GM19240 (cell line): ENCODE results near the gene ATOSA.

Experiments used
- DNase-seq: peaks from one replicate; pipeline ENCODE4 v3.0.0; 2011; ENCODE audit warnings: low spot score; ENCODE audit not compliant: insufficient read length

ATOSA gene

DNA sequence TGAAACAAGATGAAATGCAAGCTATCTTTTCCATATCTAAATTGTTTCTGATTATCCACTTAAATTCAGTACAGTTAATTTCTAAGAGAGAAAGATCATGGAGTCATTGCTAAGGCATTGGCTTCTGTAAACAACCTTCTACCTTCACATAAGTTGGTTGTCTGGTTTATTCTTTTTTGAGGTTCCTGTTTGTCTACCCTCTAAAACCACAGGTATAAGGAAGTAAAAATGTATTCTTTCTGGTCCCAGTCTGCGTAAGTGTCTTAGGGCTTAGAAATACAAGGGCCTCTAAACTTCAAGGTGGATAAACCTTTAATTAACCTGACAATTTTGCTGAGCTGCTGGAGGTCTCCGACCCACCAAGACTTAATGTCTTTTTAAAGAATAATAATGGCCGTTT is 3.6 kb upstream of the ATOSA start:
- DNase-seq = no peak

DNA sequence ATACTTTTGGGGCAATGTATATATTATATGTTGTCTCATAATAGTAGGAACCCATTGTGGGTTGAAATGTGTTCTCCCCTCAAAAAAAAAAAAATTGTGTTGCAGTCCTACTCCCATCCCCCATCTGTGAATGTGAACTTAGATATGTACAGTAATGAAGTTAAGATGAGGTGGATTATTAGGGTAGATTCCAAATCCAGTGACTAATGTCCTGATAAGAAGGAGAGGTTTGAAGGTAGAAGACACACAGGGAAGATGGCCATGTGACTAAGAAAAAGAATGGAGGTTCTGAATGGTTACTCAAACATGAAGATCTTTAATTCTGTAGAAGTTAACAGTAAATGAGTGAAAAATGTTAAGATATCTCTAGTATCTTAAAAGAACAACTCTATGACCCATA is 3.0 kb upstream of the ATOSA start:
- no peak for DNase-seq

DNA sequence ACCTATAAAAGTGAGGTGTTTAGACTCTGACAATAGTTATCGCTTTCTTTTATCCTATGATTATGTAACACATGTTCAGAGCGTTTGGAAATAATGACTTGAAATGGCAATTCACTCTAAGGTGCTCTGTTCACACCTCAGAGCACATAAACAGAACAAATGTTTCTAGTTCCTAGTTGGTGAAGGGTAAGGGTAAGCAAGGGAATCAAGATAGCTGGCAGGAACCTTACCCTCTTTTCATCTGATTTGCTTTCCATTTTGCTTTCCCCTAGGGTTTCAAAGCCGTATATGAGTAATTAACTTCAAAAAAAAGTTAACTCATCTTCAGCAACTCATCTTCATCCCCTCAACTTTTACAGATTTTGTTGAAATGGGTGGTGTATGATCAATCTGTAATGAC is 2.3 kb upstream of the ATOSA start:
- DNase-seq = no peak

DNA sequence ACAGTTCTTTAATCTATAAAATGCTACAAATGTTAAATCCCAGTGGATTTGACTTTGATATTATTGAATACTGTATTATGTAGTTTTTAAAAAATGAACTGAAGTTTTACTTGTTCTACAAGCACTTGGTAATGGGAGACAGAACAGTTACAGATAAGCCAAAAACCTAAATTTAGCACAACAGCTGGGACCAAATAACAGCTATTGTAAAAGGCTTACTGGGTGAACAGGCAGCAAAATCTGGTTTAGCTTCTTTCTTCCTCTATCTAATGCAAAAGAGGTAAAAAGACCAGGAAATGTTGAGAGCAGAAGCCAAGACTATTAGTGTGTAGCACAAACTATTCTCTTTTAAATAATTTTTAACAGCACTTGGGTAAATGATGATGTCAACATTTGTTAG is 1.6 kb upstream of the ATOSA start:
- no peak for DNase-seq

DNA sequence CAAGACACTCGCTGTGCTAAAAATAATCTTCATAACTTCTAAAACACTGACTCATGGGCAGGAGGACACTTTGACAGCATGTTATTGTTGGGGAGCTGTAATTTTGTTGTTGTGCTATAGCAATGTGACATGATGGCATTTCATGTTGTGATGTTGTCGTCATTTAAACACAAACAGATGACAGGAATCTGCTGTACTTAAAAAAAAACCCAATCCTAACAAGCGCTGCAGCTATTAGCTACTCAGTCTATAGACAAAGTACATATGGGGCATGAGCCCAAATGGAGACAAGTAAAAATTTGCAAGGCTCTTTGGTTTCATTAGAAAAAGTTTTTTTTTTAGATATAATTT is 828 bp upstream of the ATOSA start:
- DNase-seq = no peak

DNA sequence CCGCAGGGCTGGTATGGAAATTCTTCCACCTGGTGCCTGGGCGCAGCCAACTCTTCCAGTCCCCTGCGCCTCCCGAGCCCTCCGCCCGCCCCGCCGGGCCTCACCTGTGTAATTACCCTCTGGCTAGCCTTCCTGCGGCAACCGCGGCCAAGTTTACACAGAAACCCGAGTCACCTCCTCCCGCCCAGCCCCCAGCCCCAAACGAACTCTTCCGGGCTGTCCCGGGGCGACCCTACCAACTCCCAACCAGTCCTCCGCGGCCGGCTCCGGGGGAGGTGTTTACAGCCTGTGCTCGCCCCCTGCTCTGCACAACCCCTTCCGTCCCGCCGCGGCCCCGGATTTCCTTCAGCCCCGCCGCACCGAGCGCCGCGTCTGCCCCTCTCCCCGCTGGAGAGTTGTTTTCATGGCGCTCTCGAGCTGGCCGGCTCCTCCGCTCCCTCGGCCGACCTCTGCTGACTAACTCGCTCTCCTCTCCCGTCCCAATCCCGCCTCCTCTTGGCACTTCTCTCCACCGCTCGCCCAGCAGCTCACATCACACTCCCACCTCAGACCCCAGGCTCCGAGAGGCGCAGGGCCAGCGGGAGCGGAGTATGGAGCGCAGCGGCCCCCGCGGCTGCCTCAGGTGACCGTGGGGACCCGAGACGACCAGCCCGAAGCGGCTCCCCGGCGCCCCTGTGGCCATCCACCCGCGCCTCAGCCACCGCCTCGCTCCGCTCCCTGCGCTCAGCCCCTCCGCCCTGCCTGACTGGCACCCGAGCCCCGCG is 538 bp downstream of the ATOSA start:
- no peak for DNase-seq

DNA sequence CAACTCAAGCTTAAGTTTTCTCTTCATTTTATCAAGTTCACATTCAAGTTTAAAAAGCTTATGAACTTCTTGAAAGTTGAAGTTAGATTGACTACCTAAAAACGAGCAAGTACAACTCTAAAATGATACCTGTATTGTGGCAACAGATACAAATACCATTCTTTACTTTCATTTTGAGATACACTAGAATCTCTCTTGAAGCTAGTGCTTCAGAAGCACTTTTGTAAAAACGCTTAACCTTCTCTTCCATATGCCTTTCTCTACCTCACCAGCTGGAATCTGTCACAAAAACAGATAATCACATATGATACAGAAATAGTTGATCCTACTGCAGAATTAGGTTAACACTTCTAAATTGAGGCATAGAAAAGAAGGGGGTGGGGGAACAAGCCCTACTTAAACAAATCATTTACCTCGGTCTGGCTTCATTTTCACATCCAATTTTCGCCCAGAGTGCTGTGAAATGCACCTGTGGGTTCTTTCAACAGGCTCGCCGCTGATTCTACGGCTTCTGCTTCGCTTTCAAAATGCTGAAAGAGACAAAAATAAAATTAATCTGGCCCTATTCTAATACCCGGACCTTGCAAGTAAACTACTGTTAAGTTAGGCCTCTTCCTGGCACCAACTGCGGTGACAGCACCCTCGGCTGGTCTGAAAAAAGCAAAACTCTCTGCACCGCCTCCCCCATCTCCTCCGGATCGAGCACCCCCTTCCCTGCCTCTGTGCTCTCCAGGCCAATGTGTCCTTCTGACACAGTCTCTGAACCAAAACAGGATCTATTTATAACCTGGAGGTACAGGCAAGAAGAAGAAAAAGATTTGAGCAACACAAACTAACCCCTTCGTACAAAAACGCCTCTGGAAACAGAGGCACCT is 1.4 kb downstream of the ATOSA start:
- DNase-seq = no peak

DNA sequence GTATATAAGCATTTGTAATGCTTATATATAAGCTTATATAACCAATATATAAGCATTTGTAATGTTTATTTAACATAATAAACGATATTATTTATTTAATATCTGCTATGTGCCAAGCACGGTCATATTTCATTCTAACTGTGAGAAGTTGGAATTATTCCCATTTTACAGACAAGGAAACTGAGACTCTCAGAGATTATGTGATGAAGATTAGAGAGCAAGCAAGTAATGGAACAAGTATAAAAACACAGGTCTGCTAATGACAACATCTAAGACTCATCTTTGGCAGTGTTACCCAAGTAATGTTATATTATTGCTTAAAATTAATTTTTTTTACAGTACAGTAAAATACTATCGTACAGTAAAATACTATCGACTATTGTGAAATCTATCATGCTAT is 4.4 kb downstream of the ATOSA start:
- DNase-seq = no peak

DNA sequence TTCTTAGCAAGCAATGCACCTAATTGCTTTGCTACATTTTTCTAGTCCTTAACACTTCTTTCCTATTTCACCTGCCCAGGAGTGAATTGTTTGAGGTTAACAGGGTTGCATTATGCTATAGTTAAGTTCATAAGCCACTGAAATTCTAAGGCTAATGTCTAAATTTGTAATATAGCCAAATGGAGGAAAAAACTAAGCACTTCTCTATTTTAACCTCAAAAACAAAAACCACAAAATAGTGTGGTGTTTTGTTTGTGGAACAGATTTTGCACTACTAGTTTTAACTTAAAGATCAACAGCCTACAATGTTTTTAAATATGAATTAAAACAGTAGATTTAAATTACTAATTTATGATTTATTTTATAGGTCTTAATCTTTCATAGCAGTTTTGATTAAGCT is 5.5 kb downstream of the ATOSA start:
- no peak for DNase-seq

DNA sequence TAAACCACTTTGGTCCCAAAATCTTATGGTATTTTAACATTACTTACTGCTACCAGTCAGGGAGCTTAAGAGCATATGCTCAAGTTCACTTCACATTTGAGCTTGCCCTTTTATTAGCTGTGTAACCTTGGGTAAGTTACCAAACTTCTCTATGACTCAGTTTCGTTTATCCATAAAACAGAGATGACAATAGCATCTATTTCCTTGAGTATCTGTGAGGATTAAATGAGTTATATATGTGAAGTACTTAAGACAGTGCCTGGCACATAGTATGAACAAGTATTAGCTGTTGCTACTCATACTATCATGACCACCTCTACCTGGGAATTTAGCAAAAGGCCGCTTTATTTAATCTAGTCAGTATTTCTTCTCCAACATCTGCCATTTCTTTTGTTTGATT is 5.9 kb downstream of the ATOSA start:
- DNase-seq = no peak

DNA sequence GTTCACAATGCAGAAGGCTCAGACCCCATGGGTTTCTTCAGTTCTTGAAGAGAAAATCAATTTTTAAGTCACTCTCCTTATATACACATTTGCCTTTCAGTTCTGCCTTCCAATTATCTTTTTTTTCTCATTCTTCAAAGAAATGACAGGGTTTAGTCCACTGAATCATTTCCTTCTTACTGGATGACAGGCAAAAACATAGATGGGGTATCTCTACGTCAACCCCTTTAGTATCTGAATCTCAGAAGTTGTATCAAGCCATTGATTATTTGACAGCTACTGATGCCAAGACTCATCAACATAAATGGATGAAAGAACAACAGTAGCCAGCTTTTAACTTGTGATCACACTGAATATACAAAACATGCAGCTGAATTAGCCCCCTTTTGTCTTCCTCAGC is 6.5 kb downstream of the ATOSA start:
- DNase-seq = no peak

DNA sequence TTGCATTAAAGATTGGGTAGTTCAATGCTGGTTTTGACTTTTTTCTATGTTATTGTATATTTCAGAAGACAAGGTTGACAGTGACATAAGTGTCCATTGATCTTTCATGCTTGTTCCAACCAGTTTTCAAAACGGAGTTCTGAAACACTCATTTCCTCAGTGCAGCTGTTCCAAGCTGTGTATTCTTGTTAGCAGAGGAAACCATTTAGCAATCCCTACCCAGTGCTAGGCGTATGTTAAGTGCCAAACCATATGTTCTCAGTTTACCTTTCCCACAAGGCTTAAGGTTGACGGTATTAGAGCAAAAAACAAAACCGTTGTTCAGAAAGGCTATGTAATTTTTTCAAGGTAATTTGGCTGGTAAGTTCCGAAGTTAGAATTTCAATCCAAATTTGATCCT is 9.1 kb downstream of the ATOSA start:
- no peak for DNase-seq

DNA sequence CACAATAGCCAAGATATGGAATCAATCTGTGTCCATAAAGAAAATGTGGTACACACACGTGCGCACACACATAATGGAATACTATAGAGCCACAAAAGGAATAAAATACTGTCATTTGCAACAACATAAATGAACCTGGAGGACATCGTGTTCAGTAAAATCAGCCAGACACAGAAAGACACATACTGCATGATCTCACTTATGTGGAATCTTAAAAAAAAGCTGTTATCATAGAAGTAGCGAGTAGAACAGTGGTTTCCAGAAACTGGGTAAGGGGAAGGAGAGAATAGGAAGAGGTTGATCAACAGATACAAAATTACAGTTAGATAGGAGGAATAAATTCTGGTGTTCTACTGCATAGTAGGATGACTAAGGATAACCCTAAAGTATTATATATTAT is 11.1 kb downstream of the ATOSA start:
- no peak for DNase-seq

DNA sequence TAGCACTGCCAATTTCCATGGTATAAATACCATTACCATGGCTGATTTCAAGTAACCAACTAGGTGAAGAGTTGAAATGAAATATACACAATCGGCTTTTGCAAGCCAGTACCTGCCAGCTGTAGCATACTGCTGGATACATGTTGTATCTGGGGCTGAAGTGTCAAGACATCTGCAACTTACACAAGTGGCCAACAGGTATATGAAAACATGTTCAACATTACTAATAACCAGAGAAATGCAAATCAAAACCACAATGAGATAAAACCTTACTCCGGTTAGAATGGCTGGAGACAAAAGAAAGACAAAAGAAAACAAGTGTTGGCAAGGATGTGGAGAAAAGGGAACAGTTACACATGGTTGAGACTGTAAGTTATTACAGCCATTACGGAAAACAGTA is 11.6 kb downstream of the ATOSA start:
- no peak for DNase-seq

DNA sequence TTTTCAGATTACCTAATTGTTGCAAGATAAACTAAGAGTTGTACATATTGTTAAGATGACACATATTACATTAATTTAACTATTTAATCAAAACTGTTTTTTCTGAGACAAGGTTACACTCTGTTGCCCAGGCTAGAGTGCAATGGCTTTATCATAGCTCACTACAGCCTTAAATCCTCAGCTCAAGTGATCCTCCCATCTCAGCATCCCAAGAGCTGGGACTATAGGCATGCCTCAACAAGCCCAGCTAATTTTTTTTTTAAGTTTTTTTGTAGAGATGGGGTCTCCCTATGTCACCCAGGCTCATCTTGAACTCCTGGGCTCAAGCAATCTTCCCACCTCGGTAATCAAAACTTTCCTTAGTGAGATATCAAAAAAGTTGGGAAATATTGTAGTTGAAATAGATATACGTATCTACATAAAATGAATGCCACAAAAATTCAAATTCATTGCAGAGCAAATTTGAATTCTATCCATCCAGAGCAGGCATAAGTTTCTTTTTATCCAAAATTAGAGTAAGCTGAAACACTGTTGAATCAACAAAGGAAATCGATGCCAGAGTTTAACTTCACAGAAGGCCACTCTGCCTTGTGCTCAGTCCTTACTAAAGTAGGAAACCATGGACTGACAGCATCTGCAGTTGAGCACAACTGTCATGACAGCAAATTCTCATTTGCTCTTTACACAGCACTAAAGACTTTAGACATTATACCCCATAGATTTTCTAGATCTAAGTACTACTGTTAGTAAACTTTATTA is 15.5 kb downstream of the ATOSA start:
- DNase-seq = no peak

DNA sequence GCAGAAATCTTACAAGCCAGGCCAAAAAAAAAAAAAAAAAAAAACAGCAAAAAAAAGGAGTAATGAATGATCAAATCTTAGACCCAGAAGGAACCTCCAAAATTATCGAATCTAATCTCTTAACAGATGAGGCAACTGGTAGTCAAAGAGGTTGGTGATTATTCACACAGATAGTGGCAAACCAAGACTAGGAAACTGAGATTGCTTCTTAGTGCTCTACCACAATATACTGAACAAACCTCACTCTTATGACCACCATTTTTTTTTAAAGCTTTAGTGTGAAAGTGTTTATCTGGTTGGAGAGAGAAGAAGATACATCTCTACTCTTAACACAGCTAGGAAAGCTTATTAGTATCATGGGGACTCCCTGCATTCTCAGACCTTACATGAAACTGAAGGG is 17.3 kb downstream of the ATOSA start:
- DNase-seq = no peak

DNA sequence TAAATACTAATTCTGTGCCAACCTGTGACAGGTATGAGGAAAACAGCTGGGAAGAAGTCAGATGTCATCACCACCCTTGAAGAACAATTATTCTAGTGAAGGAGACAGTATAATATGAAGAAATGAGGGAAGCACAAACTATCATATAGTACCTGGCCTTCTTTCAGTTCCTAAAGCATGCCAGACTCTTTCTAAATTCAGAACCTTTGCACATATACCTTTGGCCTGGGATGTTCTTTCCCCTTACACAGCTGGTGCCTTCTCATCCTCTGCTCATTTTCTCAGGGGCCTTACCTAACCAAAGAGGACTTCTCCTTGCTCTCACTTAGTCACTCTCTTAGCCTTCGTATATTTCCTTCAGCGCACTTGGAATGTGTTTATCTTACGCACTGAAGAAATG is 19.0 kb downstream of the ATOSA start:
- no peak for DNase-seq

DNA sequence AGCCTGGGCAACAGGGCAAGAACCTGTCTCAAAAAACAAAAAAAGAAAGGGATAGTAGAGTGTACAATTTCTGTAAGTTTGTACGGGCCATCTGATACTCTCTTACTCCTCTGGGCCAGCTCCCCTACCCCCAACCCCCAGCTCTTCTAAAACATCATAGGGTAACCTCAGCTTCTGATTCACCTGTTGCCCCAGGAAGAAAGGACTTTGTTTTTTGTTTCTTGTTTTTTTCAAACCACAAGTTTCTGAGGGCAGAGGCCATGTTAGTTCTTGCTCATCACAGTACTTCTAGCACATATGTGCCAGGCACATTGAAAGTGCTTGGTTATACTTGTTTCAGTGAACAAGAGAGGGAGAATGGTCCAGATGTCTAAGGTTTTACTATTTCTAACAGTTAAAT is 20.2 kb downstream of the ATOSA start:
- DNase-seq = peak; percentile 23

DNA sequence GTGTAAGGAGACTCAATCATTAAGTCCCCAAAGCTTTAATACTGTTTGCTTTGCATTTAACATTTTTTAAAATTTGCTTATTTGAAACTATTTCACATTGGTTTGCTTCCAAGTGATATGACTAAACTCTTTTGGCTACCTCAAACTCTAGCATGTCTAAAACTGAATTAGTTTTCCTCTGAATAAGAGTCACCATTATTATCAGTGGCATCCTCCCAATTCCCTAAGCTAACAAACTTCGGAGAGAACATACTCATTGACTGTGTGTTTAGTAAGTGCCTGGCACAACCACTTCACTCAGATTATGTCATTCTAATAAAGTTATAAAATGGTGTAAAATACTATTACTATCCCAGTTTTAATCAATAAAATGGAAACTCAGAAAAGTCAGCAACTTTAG is 21.9 kb downstream of the ATOSA start:
- DNase-seq = no peak

DNA sequence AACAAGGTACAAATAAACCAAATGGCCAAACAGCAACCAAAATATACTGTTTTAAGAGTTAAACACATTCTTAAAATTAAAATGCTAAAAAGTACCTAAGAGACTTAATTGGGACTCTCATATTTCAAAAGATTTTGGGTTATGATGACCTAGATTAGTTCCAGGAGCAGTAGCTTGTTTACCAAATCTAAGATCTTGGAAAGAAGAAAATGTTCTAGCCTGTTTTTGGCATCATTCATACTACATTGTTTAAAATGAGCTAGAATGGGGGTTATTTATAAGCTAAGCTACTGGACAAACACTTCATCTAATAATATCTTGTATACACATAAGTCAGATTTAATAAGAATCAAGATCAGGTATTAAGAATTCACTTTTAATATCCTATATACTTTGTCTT is 22.8 kb downstream of the ATOSA start:
- DNase-seq = no peak

DNA sequence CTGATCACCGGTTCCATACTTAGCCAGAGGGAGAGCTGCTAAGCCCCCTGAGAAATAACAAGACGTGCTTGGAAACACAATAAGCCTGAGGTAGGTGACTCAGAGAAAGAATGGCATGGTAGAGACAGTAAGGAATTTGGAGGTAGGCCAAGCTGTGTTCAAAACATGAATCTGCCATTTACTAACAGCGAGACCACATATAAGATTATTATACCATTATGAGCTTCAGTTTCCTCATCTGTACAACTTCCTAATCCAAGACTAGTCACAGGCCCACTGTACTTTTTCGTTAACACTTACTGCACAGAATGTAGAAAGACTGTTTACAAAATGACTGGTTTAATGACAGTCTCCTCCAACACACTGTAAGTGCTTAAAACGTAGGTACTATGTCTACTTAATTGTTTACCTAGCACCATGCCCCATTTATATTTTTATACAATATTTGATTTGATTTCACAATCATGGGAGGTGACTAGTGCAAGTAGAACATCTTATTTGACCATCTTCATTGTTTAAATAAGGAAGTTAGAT is 25.7 kb downstream of the ATOSA start:
- DNase-seq = no peak

DNA sequence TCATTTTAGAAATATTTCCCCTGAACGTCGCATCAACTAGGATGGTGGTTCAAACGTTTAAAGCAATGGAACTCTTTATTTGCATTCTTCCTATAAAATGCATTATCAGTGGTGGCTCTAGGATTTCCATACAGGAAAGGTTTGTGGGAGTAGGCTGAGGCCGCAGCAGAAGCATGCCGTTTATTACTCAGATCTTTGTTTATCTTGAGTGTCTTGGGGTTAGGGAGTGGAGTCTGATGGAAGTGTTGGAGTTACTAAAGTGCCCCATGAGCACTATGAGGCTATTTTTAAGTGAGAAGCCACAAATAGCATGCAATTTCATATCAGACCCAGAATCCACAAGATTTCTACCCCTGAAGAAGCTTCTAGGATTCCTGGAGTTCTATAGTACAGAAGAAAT is 26.2 kb downstream of the ATOSA start:
- no peak for DNase-seq
